Suprapubic skin (tissue), 4 donors: ENCODE measurements around the gene NRP1.

Experiments used
- CTCF ChIP-seq, 2 donors: fragments of 200-600 bp in 1 of 2; fragments of 450-650 bp in 1 of 2; sonication (generic) in 1 of 2; IDR thresholded peaks; one replicate each; pipeline ENCODE4 v1.5.1; 2016 to 2019; ENCODE audit warnings: antibody characterized with exemption in 2 of 2, mild to moderate bottlenecking in 1 of 2, moderate library complexity in 1 of 2
- EP300 ChIP-seq: sonication (generic); formaldehyde crosslinking; IDR thresholded peaks from one replicate; pipeline ENCODE4 v1.6.1; 2017; ENCODE audit warnings: antibody characterized with exemption
- POLR2A ChIP-seq, 2 donors: fragments of 450-650 bp; IDR thresholded peaks; one replicate each; pipeline ENCODE4 v1.6.1; 2017; ENCODE audit warnings: antibody characterized with exemption in 2 of 2, mild to moderate bottlenecking in 2 of 2, moderate library complexity in 2 of 2
- POLR2AphosphoS5 ChIP-seq, 3 donors: sonication (generic); formaldehyde crosslinking; IDR thresholded peaks; one replicate each; pipeline ENCODE4 v1.6.1; 2017; ENCODE audit warnings: antibody characterized with exemption in 3 of 3

DNA sequence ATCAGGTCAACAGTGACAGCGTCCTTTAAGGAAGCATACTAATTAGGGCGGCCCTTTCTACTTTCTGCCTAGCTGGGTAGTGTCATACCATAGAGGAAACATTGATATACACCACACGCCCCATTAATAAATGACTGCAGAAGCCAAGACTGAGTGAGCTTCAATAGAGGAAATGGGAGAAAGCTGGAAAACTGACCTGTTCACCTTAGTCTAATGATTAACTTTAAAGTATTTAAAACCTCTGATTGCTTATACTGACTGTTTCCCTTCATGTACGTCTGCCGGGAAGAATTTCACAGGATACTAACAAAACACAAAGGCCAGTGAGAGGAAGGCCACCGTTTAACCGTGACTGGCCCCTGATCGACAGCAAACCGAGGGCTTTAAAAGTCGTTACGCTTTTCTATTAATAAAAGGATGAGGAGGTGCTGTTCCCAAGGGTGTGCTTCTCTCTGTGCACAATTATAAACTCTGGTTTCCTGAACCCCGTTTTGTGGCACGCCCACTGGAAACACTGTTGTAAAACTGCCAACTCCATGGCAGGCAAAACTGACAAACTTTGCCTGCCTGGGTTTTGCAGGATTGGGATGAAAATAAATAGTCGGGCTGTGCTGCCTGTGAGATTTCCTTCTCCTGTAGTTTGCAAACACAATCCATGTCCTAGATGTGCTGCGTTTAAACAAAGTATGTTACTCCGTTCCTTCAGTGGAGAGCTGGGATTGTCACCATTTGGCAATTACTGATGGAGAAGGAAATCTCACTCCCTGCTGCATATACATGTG lies 137.6 kb downstream of the NRP1 start:
- no peak for TF ChIP-seq CTCF (IDR thresholded peaks at IDR 0.05)
- TF ChIP-seq POLR2A (IDR thresholded peaks at IDR 0.05), result no peak
- TF ChIP-seq POLR2AphosphoS5 (IDR thresholded peaks at IDR 0.05), result no peak
- TF ChIP-seq EP300, result no peak
